ENCODE measurements around the gene RSAD1.

DNA sequence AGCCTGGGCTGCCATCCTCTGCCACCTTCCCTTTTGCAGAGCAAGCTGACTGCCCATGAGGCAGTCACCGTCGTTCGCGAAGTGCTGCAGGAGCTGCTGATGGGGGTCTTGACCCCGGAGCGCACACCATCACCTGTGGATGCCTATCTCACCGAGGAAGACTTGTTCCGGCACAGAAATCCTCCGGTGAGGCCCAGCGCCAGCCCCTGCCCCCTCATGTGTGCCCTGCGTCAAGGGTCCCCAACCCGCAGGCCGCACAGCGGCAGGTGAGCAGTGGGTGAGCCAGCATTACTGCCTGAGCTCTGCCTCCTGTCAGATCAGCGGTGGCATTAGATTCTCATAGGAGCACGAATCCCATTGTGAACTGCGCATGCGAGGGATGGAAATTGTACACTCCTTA lies 46.2 kb downstream of the RSAD1 start:
- TF ChIP-seq, protein P1, sequence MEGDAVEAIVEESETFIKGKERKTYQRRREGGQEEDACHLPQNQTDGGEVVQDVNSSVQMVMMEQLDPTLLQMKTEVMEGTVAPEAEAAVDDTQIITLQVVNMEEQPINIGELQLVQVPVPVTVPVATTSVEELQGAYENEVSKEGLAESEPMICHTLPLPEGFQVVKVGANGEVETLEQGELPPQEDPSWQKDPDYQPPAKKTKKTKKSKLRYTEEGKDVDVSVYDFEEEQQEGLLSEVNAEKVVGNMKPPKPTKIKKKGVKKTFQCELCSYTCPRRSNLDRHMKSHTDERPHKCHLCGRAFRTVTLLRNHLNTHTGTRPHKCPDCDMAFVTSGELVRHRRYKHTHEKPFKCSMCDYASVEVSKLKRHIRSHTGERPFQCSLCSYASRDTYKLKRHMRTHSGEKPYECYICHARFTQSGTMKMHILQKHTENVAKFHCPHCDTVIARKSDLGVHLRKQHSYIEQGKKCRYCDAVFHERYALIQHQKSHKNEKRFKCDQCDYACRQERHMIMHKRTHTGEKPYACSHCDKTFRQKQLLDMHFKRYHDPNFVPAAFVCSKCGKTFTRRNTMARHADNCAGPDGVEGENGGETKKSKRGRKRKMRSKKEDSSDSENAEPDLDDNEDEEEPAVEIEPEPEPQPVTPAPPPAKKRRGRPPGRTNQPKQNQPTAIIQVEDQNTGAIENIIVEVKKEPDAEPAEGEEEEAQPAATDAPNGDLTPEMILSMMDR (IDR thresholded peaks at IDR 0.05; ENCODE audit: borderline replicate concordance, extremely low read depth, low read length, poor library complexity, severe bottlenecking), result no peak
- no peak for TF ChIP-seq EZH2 (IDR thresholded peaks at IDR 0.05; ENCODE audit: borderline replicate concordance, low read depth, low read length, severe bottlenecking)
